HepG2 (cell line): ENCODE results near the gene ZNF37A. TPM values are rescaled to one million over a fixed set of nuclear protein-coding genes. Genes with fewer than 3 reads are reported as not detected.

Source experiments
- PATZ1 ChIP-seq: sonication (generic); formaldehyde crosslinking; IDR thresholded peaks from 2 replicates; pipeline ENCODE4 v1.4.0; 2020; ENCODE audit warnings: missing genetic modification reagents
- SIN3A ChIP-seq: IDR thresholded peaks from 2 replicates; pipeline ENCODE4 v1.6.1; 2011; ENCODE audit warnings: low read depth, mild to moderate bottlenecking, control low read depth, low read length, borderline replicate concordance
- SMYD3 ChIP-seq: sonication (generic); formaldehyde crosslinking; IDR thresholded peaks from 2 replicates; pipeline ENCODE4 v1.8.1; 2023; ENCODE audit warnings: mild to moderate bottlenecking, missing genetic modification reagents
- TCF7 ChIP-seq: sonication (generic); IDR thresholded peaks from 2 replicates; pipeline ENCODE4 v1.6.1; 2016; ENCODE audit warnings: antibody characterized with exemption, low read depth
- TFAP4 ChIP-seq: sonication (generic); IDR thresholded peaks from 2 replicates; pipeline ENCODE4 v1.6.1; 2016; ENCODE audit warnings: low read depth, borderline replicate concordance
- TFDP1 ChIP-seq: IDR thresholded peaks from 2 replicates; pipeline ENCODE4 v1.6.1; 2016; ENCODE audit warnings: missing compliant biosample characterization, missing genetic modification reagents, borderline replicate concordance
- YEATS4 ChIP-seq: sonication (generic); formaldehyde crosslinking; IDR thresholded peaks from 2 replicates; pipeline ENCODE4 v1.4.0; 2020; ENCODE audit warnings: missing genetic modification reagents, borderline replicate concordance
- ZHX2 ChIP-seq, 2 experiments: sonication (generic) in 1 of 2; formaldehyde crosslinking in 1 of 2; IDR thresholded peaks; 2 replicates each; pipeline versions ENCODE4 v1.6.1 to v1.9.0; 2014 to 2022; ENCODE audit warnings: antibody characterized with exemption in 1 of 2, borderline replicate concordance in 1 of 2, inconsistent platforms in 1 of 2, low read depth in 1 of 2, missing genetic modification reagents in 1 of 2
- ZNF232 ChIP-seq: sonication (generic); formaldehyde crosslinking; IDR thresholded peaks from 2 replicates; pipeline ENCODE4 v1.4.0; 2020; ENCODE audit warnings: missing genetic modification reagents, borderline replicate concordance
- ZNF30 ChIP-seq: sonication (generic); formaldehyde crosslinking; IDR thresholded peaks from 2 replicates; pipeline ENCODE4 v1.5.0; 2020; ENCODE audit warnings: mild to moderate bottlenecking, missing genetic modification reagents
- ZNF430 ChIP-seq: sonication (generic); formaldehyde crosslinking; IDR thresholded peaks from 2 replicates; pipeline ENCODE4 v1.9.0; 2021; ENCODE audit warnings: mild to moderate bottlenecking, missing genetic modification reagents
- ZNF468 ChIP-seq: sonication (generic); formaldehyde crosslinking; IDR thresholded peaks from 2 replicates; pipeline ENCODE4 v1.8.0; 2022; ENCODE audit warnings: mild to moderate bottlenecking, moderate library complexity, missing genetic modification reagents
- ZNF558 ChIP-seq: sonication (generic); formaldehyde crosslinking; IDR thresholded peaks from 2 replicates; pipeline ENCODE4 v1.9.0; 2022; ENCODE audit warnings: mild to moderate bottlenecking, missing genetic modification reagents, borderline replicate concordance
- ZNF713 ChIP-seq: sonication (generic); formaldehyde crosslinking; IDR thresholded peaks from 2 replicates; pipeline ENCODE4 v1.4.0; 2020; ENCODE audit warnings: mild to moderate bottlenecking, missing genetic modification reagents
- polyA plus RNA-seq, 8 experiments: library from polyadenylated mRNA; depleted of rRNA in 3 of 8; stranded (reverse) in 7 of 8; unstranded in 1 of 8; fragments of >200 nt; fragmentation: Illumina TruSeq in 4 of 8; extraction: Trizol in 4 of 8; gene quantifications; 2 replicates each; pipeline versions ENCODE4 v1.2.1 to v1.2.3, GENCODE V29; 2011 to 2016; ENCODE audit warnings: low read depth in 4 of 8, missing spikeins in 1 of 8, mixed read lengths in 1 of 8; ENCODE audit not compliant: insufficient read depth in 1 of 8
- total RNA-seq, 5 experiments: library from RNA; depleted of rRNA; stranded (reverse); fragments of >200 nt; fragmentation: Illumina TruSeq; extraction: Trizol; gene quantifications; 2 replicates each; pipeline ENCODE4 v1.2.3, GENCODE V29; 2016; ENCODE audit warnings: low read depth in 1 of 5

ZNF37A gene
- total and polyA plus RNA-seq, 2 of the 13 experiments (the other 11 are each of a cell fraction or from before 2014, with no cell fraction given) = 8.0 to 12.6 TPM

- TF ChIP-seq ZNF430 (CRISPR knock-in tag) (no peak), TCF7 (no peak), SMYD3 (no peak), ZNF30 (0 out of 2 replicates have a peak, but pooled peaks have one; percentile 50), PATZ1 (CRISPR knock-in tag) (0 out of 2 replicates have a peak, but pooled peaks have one; percentile 17), ZNF468 (CRISPR knock-in tag) (no peak), YEATS4 (CRISPR knock-in tag) (0 out of 2 replicates have a peak, but pooled peaks have one; percentile 3), TFDP1 (CRISPR knock-in tag) (no peak), ZHX2 (IDR thresholded peaks at IDR 0.05; ENCODE audit: low read depth) (no peak), ZHX2 (CRISPR knock-in tag; IDR thresholded peaks at IDR 0.05; ENCODE audit: borderline replicate concordance) (0 out of 2 replicates have a peak, but pooled peaks have one; percentile 13), SIN3A (peak; percentile 24; the same call in 1 of the 2 replicates), ZNF558 (CRISPR knock-in tag) (0 out of 2 replicates have a peak, but pooled peaks have one; percentile 1), ZNF232 (CRISPR knock-in tag) (0 out of 2 replicates have a peak, but pooled peaks have one; percentile 0), TFAP4 (no peak), ZNF713 (CRISPR knock-in tag) (0 out of 2 replicates have a peak, but pooled peaks have one; percentile 5)
These were observed 914 bp downstream of the ZNF37A start (continued) for GRCh38 chr10:38094927-38095574.
